Activated CD4-positive, alpha-beta T cell treated with anti-CD3 and anti-CD28 coated beads for 48 hours (primary cell): Measurements from ENCODE around the gene CACNA1F.

Experiments
- DNase-seq: peaks from one replicate; pipeline ENCODE4 v3.0.0-alpha.2; 2020

The CACNA1F gene

GRCh38 chrX:49233176-49233575 lies at the start of gene CACNA1F:
Gene CACNA1F (minus strand): TSS chrX:49233340. CDS start chrX:49233309, 31 bp downstream.
- DNase-seq = no peak

DNA sequence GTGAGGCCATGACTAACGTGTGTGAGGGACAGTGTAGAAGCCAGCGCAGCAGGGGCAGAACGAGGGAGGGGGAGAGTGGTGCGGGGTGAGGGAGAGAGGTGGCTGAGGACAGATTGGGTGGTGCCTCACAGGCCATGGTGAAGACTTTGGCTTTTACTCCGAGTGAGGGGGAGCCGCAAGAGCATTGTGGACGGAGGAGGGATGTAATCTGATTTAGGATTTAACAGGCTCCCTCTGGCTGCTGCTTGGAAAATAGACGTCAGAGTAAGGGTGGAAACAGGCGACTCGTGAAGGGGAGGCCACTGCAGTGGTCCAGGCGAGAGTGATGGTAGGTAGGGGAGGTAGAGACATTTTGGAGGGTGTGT lies 49.5 kb upstream of the CACNA1F start:
- DNase-seq = no peak

DNA sequence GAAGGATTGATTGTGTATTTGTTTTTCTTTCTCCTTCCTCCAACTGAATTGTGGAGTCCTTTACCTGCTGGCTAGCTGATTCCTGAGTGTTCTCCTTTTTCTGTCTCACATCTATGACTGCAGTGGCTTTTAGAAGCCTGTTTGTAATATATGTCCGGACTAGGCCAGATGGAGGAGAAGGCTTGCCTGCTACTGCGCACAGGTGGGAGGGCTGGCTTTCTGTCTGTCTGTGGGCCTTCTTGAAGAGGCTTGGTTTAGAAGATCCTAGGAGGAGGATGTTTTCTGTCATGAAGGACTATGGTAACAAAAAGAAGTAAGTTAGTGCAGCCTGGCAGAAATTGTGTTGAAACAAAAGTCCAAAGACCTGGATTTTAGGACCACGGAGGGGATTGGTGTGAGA lies 44.9 kb upstream of the CACNA1F start:
- DNase-seq = no peak

DNA sequence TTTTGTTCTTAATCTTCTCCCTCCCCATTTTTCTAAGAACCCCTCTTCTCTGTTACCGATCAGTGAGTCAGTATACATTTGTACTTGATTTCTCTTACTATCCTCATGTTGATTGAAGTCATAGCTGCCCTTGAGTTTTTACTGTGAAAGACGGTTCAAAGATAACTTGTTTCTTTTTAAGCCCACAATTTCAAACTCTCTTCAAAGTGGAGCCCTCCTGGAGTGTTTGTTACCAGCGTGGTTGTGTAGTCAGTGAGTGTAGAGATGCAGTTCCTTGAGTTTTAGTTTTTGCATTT lies 44.3 kb upstream of the CACNA1F start:
- no peak for DNase-seq

DNA sequence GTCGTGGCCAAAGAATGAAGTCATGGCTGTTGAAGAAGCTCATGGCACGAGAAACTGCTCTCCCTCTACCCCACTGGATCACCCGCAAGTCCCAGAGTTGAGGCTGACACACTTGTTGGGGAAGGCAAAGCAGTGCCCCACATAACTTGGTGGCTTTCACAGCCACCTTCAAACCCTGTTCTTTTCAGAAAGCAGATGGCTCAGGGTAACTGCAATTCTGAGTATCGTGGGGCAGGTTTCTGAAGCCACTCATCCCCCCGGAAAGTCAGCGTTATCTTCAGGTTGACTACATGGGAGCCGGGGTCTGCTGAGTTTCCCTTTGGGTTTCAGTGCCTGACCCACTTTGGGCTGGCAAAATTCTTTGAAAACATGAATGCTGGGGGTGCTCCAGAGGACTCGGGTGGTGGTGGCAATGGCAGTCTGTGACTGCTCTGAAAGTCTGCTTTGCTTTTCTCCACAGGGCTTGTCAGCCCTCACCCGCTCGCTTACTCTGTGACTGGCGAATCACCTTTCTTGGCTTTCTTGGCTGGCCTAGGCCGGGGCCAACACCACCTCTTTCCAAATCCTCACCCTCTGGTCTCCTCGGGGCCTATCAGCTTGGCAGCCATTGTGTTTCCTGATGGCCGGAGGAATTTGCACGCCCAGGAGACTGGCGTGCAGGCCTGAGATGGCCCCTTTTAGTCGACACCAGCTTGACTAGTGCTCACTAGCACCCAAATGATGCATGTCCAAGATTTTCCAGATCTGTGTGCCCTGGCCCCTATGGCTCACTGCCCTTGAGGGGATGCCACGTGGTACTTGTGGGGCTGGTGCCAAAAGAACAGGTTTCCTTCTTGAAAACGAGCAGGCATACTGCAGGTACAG lies 43.8 kb upstream of the CACNA1F start:
- peak; percentile 47 for DNase-seq

DNA sequence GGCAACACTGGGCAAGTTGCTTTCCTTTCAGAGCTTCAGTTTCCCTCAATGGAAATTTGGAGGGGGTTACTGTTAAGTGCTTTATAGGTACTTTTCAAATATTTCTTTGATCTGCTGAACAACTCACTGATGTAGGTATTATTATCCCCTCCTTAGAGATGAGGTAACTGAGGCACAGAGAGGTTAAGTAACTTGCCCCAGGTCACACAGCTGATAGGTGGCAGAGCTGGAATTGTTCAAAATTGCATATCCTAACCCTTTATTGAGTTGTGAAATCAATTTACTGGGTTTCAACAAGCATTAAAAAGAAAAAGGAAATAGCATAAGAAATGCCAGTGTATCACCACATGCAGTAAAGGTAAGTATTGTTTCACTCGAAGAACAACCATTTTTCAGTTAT lies 43.1 kb upstream of the CACNA1F start:
- DNase-seq = no peak

GRCh38 chrX:49273181-49273727 lies 40.1 kb upstream of the CACNA1F start:
- DNase-seq = peak; percentile 62

GRCh38 chrX:49272421-49272820 lies 39.3 kb upstream of the CACNA1F start:
- no peak for DNase-seq

DNA sequence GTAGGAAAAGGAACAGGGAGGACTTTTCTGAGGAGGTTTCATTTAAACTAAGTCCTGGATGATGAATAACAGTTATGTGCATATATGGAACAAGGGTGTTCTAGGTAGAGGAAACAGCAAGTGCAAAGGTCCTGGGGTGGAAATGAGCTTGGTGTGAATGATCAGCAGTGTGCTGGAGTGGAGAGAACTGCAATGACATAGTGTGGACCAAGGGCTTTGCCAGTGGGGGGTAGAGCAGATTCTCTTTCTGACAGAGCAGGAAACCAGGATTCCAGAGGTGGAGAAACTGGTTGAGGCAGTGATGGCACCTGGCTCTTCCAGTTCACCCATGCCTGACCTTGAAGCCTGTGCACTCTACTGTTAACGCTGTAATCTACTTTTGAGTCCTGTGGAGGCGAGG lies 38.2 kb upstream of the CACNA1F start:
- DNase-seq = peak; percentile 31

DNA sequence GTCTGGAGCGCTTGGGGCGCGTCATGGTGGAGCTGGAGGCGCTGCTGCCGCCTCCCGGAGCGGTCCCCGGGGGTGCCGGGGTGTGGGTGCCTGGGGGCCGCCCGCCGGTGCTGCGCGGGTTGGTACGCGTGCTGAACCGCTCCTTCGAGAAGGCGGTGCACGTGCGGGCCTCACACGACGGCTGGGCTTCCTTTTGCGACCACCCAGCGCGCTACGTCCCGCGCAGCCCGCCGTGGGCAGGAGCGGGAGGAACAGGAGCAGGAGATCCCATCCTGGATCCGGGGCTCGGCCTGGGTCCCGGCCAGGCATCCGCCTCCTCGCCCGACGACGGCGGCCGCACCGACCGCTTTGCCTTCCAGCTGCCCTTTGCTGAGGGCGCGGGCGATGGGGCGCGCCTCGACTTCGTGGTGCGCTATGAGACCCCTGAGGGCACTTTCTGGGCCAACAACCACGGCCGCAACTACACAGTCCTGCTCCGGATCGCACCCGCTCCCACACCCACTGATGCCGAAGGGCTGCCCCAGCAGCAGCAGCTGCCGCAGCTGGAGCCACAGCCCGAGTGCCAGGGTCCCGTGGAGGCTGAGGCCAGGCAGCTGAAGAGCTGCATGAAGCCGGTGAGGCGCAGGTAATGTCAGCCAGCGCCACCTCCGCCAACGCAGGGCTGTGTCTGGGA lies 37.2 kb upstream of the CACNA1F start:
- no peak for DNase-seq

DNA sequence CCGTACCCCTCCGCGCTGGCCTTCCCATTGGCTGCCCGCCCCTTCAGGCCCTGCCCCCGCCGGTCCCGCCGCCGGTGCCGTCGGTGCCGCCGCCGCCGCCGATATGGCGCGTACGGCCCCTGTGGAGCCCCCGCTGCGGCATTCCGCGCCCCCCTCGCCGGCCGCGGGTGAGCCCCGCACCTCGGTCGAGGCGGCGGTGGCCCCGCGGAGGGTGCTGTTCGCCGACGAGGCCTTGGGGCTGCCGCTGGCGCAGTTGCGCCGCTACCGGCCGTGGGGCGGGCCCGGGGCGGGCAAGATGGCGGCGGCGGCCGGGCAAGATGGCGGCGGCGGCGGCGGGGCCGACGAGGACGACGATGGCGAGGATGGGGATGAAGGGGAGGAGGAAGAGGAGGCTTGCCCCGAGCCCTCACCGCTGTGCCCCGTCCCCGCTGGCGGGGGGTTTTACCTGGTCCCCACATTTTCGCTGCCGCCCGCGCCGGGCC lies 36.7 kb upstream of the CACNA1F start, which contains the start of gene PPP1R3F:
Gene PPP1R3F, plus strand, starts transcription at position 27 of the 482 bp plus-strand sequence. Its CDS starts 77 bp downstream, at position 104.
- DNase-seq = no peak

GRCh38 chrX:49269010-49269766 lies 36.0 kb upstream of the CACNA1F start:
- peak; percentile 96 for DNase-seq

DNA sequence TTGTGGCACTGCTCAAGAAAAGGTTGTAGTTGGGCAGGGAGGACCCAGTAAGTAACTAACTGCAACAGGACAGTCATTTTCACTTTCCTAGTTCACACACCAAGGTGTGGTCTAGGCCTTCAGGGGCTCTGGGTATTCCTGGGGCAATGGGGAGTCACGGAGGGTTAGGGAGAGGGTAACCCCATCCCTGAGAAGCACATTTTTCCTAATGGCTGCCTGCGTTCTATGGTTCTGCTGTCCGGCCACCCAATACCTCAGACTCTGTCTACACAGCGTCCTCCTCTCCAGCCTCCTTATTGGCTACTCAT lies 35.5 kb upstream of the CACNA1F start:
- DNase-seq = no peak

DNA sequence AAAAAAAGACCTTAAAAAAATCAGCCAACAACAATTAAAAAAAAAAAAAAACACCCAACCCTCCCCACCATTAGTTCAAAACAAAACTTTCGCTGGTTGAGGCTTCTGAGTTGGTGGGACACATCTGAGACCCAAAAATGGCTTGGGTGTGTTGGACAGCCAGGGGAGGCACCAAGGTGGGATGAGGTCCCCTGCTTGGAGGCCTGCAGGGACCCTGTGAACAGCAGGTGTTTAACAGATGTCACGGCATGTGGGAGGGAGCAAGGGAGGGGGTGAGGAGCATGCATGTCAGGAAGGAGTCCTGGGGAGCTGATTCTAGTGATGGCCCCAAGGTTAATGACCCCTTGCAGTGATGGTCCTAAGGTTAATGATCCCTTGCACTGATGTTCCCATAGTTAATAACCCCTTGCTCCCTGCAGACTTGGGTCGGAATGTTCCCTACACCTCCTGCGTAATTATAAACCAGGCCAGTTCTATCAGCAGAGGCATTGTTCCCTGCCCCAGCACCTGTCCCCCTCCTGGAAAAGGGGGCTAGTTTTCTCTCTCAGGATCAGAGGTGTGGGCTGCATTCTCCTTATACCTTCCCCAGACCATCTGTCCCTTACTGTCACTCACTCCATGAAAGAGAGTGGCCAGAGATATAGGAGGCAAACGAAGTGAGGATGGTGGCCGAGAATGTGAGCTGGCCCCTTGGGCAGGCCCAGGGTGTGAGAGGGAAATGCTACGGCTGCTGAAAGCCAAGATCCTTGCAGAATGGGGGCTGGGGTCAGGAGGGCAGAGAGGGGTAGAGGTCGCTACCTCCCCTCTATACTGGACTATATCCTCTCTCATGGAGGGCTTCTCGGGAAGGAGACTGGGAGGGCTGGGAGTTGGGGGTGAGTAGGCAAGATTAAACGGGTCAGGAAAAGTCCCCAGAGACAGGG lies 33.6 kb upstream of the CACNA1F start:
- DNase-seq = no peak

- DNase-seq = no peak
These were observed 31.3 kb upstream of the CACNA1F start, which contains the start of gene FOXP3 for GRCh38 chrX:49264460-49264859. Gene FOXP3 (minus strand): TSS chrX:49264710. CDS start chrX:49258505, 6,205 bp downstream.

GRCh38 chrX:49263631-49264030 lies 30.5 kb upstream of the CACNA1F start:
- DNase-seq = no peak

- DNase-seq = no peak
These were observed 29.5 kb upstream of the CACNA1F start for GRCh38 chrX:49262603-49263002.

- no peak for DNase-seq
These were observed 27.3 kb upstream of the CACNA1F start for GRCh38 chrX:49260221-49260985.

- DNase-seq = no peak
These were observed 25.6 kb upstream of the CACNA1F start for GRCh38 chrX:49258749-49259124.

DNA sequence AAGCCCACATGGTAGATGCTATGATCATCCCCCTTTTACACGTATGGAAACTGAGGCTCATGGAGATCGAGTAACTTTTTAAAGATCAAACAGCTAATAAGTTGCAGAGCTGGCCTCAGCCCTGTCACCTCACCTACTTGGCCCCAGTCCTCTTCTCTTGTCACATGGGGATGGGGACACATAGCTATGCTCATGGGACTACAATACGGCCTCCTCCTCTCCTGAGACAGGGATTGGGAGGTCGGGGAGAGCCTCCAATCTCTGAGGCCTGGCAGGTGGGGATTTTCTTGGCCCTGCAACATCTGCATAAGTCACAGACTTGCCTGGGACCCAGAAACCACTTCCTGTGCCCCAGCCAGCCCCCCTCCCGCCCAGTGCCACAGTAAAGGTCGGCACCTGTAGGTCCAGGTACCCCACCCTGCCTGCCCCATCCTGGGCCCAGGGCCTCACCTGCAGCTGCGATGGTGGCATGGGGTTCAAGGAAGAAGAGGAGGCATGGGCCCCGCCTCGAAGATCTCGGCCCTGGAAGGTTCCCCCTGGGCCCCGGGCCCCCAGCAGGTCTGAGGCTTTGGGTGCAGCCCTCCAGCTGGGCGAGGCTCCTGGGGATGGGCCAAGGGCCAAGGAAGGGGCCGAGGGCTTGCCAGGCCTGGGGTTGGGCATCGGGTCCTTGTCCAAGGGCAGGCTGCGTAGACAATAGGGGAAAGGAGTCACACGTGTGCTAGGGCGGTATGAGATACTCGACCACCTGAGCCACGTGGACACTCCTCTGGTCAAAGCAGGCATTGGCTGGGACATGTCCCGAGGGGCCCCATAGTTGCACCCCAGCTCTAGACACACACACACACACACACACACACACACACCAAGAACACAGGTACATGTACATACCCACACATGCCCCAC lies 25.0 kb upstream of the CACNA1F start:
- DNase-seq = peak; percentile 34
